Small intestine (tissue), 7 donors: ENCODE results near the gene IGSF3. TPM values are rescaled to one million over a fixed set of nuclear protein-coding genes. Genes with fewer than 3 reads are reported as not detected.
"Not testable (repeated sequence)": the region's sequence is repeated elsewhere in the genome, so short reads cannot be mapped to it uniquely, and the experiment has no call there.

Source experiments
- DNase-seq, 2 donors: peaks; one replicate each; pipeline versions ENCODE4 v3.0.0 to v3.0.0-alpha.2; 2013
- FAIRE-seq: peaks from 2 replicates; lab custom pipeline; 2012; peaks lifted over from hg19 to GRCh38; lab: Jason Lieb, UNC
- H3K27ac ChIP-seq, 3 donors: one replicate each; pipeline ENCODE4 v1.5.1; 2013; ENCODE audit warnings: low read length in 2 of 3, mild to moderate bottlenecking in 2 of 3, control low read depth in 1 of 3, inconsistent platforms in 1 of 3, low read depth in 1 of 3, moderate library complexity in 1 of 3
- H3K27me3 ChIP-seq, 3 donors: one replicate each; pipeline ENCODE4 v1.6.1; 2013; ENCODE audit warnings: low read length in 3 of 3, inconsistent platforms in 1 of 3; ENCODE audit not compliant: control insufficient read depth in 3 of 3, insufficient read depth in 3 of 3
- H3K36me3 ChIP-seq, 3 donors: one replicate each; pipeline ENCODE4 v1.6.1; 2013; ENCODE audit warnings: low read length in 3 of 3, inconsistent platforms in 1 of 3, low read depth in 1 of 3, mild to moderate bottlenecking in 1 of 3, moderate library complexity in 1 of 3; ENCODE audit not compliant: control insufficient read depth in 3 of 3, insufficient read depth in 2 of 3
- H3K4me1 ChIP-seq, 3 donors: one replicate each; pipeline ENCODE4 v1.6.1; 2013; ENCODE audit warnings: low read length in 2 of 3, inconsistent platforms in 1 of 3, low read depth in 1 of 3, mild to moderate bottlenecking in 1 of 3, moderate library complexity in 1 of 3; ENCODE audit not compliant: control insufficient read depth in 3 of 3, insufficient read depth in 2 of 3
- H3K4me3 ChIP-seq, 3 donors: one replicate each; pipeline ENCODE4 v1.5.1; 2013; ENCODE audit warnings: low read length in 3 of 3, control low read depth in 1 of 3, inconsistent platforms in 1 of 3, low read depth in 1 of 3, mild to moderate bottlenecking in 1 of 3, moderate library complexity in 1 of 3
- H3K9me3 ChIP-seq, 2 donors: one replicate each; pipeline ENCODE4 v1.6.1; 2013; ENCODE audit warnings: low read depth in 1 of 2, low read length in 1 of 2; ENCODE audit not compliant: control insufficient read depth in 2 of 2, insufficient read depth in 1 of 2
- WGBS, 3 donors: extraction: QIAGEN DNeasy Blood & Tissue Kit; methylation state at CpG; one replicate each; pipeline ENCODE4 v1.1.7; 2013; 5-methylcytosine and 5-hydroxymethylcytosine counted together
- polyA plus RNA-seq, 4 donors: library from polyadenylated mRNA; stranded (reverse) in 3 of 4; unstranded in 1 of 4; fragments of 200-250 nt in 3 of 4; fragments of 120-200 nt in 1 of 4; gene quantifications; one replicate each; pipeline versions ENCODE4 v1.2.1 to v1.2.3, GENCODE V29; 2013
- donor health status: healthy with polysubstance abuse.
- donor health status: control.
- donor health status: control.
- donor health status: Bipolar disorder and iron deficiency.
- donor health status: healthy.

The IGSF3 gene
- polyA plus RNA-seq, 4 donors, result 5.4 to 44.8 (median 7.0) TPM

GRCh38 chr1:116593977-116594376 lies 73.6 kb downstream of the IGSF3 start:
- not testable (repeated sequence) for H3K27me3 ChIP-seq, H3K27ac ChIP-seq, FAIRE-seq, H3K36me3 ChIP-seq, DNase-seq, H3K9me3 ChIP-seq, H3K4me3 ChIP-seq
- WGBS, 3 donors, result 92 to 94% (median 94%) methylated on average over 3 of the region's 3 CpGs
- H3K4me1 ChIP-seq, result peaks cover 0 to 53% (median 7%) of the 10 kb centered on the region in 3 donors

GRCh38 chr1:116593401-116593800 lies 74.1 kb downstream of the IGSF3 start:
- H3K27ac ChIP-seq, FAIRE-seq, H3K27me3 ChIP-seq, H3K9me3 ChIP-seq, DNase-seq, H3K4me3 ChIP-seq: not testable (repeated sequence)
- peaks cover 0 to 13% (median 0%) of the 10 kb centered on the region in 3 donors for H3K36me3 ChIP-seq
- 93 to 98% (median 97%) methylated on average over 3 to 5 of the region's 5 CpGs for WGBS, 3 donors
- H3K4me1 ChIP-seq, result peaks cover 0 to 52% (median 9%) of the 10 kb centered on the region in 3 donors

- peaks cover 0 to 42% (median 7%) of the 10 kb centered on the region in 3 donors for H3K4me1 ChIP-seq
- H3K9me3 ChIP-seq, FAIRE-seq, H3K27me3 ChIP-seq, H3K4me3 ChIP-seq: not testable (repeated sequence)
- WGBS, 3 donors, result 56 to 79% (median 70%) methylated on average over 6 to 7 of the region's 7 CpGs
- peaks cover 0 to 22% (median 0%) of the 10 kb centered on the region in 3 donors for H3K36me3 ChIP-seq
- DNase-seq, result peak in 1 of 2 donors; percentile 42
- peak overlapping the region in 2 of 3 donors; percentile 3 to 28 for H3K27ac ChIP-seq
Observed at GRCh38 chr1:116591951-116592605, 75.5 kb downstream of the IGSF3 start.

- H3K4me3 ChIP-seq, H3K9me3 ChIP-seq, FAIRE-seq, H3K27ac ChIP-seq, H3K27me3 ChIP-seq, DNase-seq: not testable (repeated sequence)
- 60 to 72% (median 70%) methylated on average over 4 to 5 of the region's 10 CpGs for WGBS, 3 donors
- Histone ChIP-seq H3K4me1 (peaks cover 0 to 40% (median 7%) of the 10 kb centered on the region in 3 donors), H3K36me3 (peaks cover 0 to 25% (median 0%) of the 10 kb centered on the region in 3 donors)
Observed at GRCh38 chr1:116591006-116591950, 76.3 kb downstream of the IGSF3 start.

- peak in 1 of 2 donors; percentile 42 for DNase-seq
- 70 to 83% (median 74%) methylated on average over 6 of the region's 6 CpGs for WGBS, 3 donors
- FAIRE-seq, H3K27me3 ChIP-seq, H3K4me3 ChIP-seq, H3K9me3 ChIP-seq: not testable (repeated sequence)
- peak overlapping the region in 2 of 3 donors; percentile 85 to 91 for H3K27ac ChIP-seq
- H3K4me1 ChIP-seq, result peaks cover 0 to 33% (median 7%) of the 10 kb centered on the region in 3 donors
- peaks cover 0 to 27% (median 0%) of the 10 kb centered on the region in 3 donors for H3K36me3 ChIP-seq
Observed at GRCh38 chr1:116590359-116591005, 77.1 kb downstream of the IGSF3 start.

GRCh38 chr1:116589101-116589735 lies 78.3 kb downstream of the IGSF3 start:
- H3K4me1 ChIP-seq, result peaks cover 0 to 27% (median 5%) of the 10 kb centered on the region in 3 donors
- H3K27me3 ChIP-seq, H3K9me3 ChIP-seq, H3K4me3 ChIP-seq, FAIRE-seq: not testable (repeated sequence)
- DNase-seq, result peak; percentile 66 to 88
- peaks cover 0 to 37% (median 0%) of the 10 kb centered on the region in 3 donors for H3K36me3 ChIP-seq
- H3K27ac ChIP-seq, result peak overlapping the region; percentile 45 to 91 (median 85)
- WGBS, 3 donors, result 14 to 54% (median 38%) methylated on average over 9 of the region's 9 CpGs

- Histone ChIP-seq H3K27me3 (no peaks in the 10 kb centered on the region), H3K4me1 (peaks cover 0 to 24% (median 5%) of the 10 kb centered on the region in 3 donors), H3K9me3 (no peaks in the 10 kb centered on the region), H3K4me3 (no peak overlapping the region), H3K36me3 (peaks cover 0 to 43% (median 2%) of the 10 kb centered on the region in 3 donors), H3K27ac (no peak overlapping the region)
- FAIRE-seq (no peak), DNase-seq (no peak)
- WGBS, 3 donors, result 83 to 93% (median 88%) methylated on average over 5 of the region's 5 CpGs
Observed at GRCh38 chr1:116587501-116588227, 79.9 kb downstream of the IGSF3 start.
